H1 (cell line): ENCODE data around the gene LRRC2.

Experiments
- CTCF ChIP-seq, 3 experiments: IDR thresholded peaks; 1 replicate in 2 of 3; 2 replicates in 1 of 3; pipeline versions ENCODE4 v1.5.1 to v1.6.1; 2011; ENCODE audit warnings: low read length in 3 of 3, mild to moderate bottlenecking in 3 of 3, inconsistent platforms in 2 of 3, low read depth in 1 of 3, moderate library complexity in 1 of 3; ENCODE audit not compliant: insufficient read depth in 1 of 3; ENCODE audit errors: control extremely low read depth in 1 of 3
- POLR2AphosphoS5 ChIP-seq: IDR thresholded peaks from 2 replicates; pipeline ENCODE4 v1.6.1; 2011; ENCODE audit warnings: low read depth, low read length
- SP1 ChIP-seq: IDR thresholded peaks from 2 replicates; pipeline ENCODE4 v1.6.1; 2011; ENCODE audit warnings: low read depth, low read length

DNA sequence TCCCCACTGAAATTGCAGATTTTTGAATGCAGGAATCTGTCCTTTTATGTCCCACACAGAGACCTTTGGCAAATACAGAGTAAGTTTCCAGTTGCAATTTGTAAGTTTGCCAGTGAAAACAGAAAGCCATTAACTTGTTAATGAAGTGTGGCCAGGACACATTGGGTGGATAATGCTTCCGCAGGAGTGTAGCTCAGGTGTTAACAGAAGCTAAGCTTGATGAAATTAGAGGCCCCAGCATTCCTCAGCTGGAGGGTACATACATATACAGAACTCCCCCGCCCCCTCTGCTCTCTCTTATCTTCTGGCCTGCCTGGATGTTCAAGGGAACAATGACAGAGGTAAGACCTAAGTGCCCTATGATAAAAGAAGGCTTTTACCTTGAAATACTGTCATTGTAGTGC is 8.1 kb upstream of the LRRC2 start:
- TF ChIP-seq CTCF (IDR thresholded peaks at IDR 0.05; ENCODE audit: control extremely low read depth in 1 of 3, insufficient read depth in 1 of 3, low read depth in 1 of 3, low read length in 3 of 3) (0 out of 4 replicates have a peak, but pooled peaks of 1 of the 3 experiments have one; percentile 5), POLR2AphosphoS5 (peak; percentile 42; the same call in 1 of the 2 replicates), SP1 (peak; percentile 78)
